ELF-1 (cell line): Measurements from ENCODE around the gene PACC1.
A peak's percentile ranks its signal among the peaks of the same experiment; 100 is the strongest.

Experiments
- DNase-seq: peaks from one replicate; pipeline ENCODE4 v3.0.0-alpha.2; 2016; ENCODE audit warnings: low read depth, low spot score

The PACC1 gene

GRCh38 chr1:212438831-212439237 lies 24.1 kb upstream of the PACC1 start:
- no peak for DNase-seq

GRCh38 chr1:212437179-212437798 lies 22.6 kb upstream of the PACC1 start:
- no peak for DNase-seq

- no peak for DNase-seq
These were observed 20.3 kb upstream of the PACC1 start for GRCh38 chr1:212434992-212435391.

DNA sequence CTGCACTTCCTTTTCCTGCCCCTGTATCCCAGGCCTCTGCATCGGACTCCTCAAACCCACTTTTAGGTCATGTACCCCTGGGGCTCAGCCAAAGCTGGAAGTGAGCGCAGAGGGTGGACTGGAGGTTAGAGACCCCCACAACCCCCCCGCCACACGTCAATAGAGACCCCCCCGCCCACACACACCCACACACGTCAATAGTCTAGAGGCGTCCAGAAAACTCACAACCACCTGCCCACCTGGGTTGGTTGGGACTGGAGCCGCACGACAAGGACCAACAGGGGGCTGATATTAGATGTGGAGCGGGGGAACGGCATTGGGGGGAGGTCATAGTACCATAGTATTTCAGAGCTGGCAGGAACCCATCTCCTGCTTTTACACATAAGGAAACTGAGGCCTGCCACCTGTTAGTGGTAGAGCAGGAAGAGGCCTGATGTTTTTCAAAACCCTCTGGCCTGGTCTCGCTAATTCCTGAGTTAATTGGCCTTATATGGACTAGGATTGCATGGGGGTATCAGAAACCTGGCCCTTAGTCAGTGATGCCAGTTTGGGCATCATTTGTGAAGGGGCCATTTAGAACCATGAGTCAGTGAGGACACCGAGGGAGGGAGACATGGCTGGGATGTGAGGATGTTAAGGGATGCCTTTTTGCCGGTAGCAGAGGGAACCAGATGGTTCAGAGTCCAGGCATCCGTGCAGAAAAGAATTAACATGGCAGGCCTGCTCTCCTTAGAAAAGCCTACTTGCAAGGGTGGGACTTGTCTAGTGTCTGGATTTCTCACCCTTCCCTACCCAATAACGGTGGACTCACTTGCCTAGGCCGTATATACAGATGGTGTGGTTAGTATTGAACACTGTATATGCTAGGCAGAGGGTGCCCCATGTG lies 19.1 kb upstream of the PACC1 start:
- DNase-seq = no peak

GRCh38 chr1:212432661-212433576 lies 18.2 kb upstream of the PACC1 start, which contains the start of gene NENF:
Gene NENF, plus strand, starts transcription at chr1:212432920. Its CDS starts 24 bp downstream, at chr1:212432944.
- DNase-seq = peak; percentile 54

DNA sequence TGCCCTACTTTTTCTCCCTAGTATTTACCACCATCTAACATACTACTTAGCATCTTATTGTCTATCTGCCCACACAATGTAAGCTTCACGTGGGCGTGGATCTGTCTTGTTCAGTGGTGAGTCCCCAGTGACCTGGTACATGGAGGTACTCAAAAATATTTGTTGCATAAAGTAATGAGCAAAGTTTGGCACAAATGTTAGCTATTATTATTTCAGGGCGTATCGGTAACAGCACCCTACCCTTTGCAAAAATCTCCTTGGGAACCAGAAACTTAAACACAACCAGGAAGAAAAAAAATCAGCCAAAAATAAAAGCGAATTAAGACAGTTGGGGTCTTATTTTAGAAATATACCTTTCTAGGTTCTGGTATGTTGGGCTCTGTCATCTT lies 17.6 kb upstream of the PACC1 start:
- DNase-seq = no peak

- DNase-seq = peak; percentile 24
These were observed 17.0 kb upstream of the PACC1 start for GRCh38 chr1:212431644-212432043.

GRCh38 chr1:212430955-212431394 lies 16.3 kb upstream of the PACC1 start:
- DNase-seq = no peak

DNA sequence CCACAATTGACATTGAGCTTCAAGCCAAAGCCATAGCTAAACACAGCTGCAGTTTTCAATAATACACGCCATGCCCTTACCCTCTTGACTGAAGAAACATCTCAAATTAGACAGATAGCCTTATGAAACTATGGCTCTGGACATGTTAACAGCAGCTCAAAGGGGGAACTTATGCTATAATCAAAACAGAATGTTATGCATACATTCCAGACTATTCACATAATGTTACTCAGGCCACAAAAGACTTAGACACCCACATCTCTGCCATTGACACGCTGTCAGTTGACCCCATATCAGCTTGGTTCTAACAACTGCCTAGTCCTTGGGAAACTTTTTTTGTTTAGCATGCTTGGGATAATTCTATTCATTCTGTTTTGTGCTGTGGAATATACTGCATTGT lies 15.7 kb upstream of the PACC1 start:
- DNase-seq = no peak

GRCh38 chr1:212428496-212428895 lies 13.8 kb upstream of the PACC1 start:
- DNase-seq = no peak

DNA sequence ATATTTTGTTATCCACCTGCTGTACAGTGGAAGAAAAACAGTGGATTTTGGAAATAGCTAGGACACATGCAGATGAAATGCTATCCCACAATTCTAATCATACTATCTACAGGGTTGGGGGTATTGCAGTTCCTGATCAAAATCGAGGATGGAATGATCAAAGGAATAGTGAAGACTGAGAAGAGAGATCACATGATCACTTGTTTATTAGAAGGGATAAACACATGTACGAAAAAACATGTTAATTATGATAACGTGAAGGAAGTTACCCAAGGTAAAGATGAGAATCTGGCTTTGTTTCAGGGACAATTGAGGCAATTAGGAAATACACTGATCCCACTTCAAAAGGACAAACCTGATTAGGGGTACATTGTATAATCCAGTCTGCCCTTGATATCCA lies 9.2 kb upstream of the PACC1 start:
- no peak for DNase-seq

GRCh38 chr1:212421165-212421564 lies 6.5 kb upstream of the PACC1 start:
- DNase-seq = no peak

DNA sequence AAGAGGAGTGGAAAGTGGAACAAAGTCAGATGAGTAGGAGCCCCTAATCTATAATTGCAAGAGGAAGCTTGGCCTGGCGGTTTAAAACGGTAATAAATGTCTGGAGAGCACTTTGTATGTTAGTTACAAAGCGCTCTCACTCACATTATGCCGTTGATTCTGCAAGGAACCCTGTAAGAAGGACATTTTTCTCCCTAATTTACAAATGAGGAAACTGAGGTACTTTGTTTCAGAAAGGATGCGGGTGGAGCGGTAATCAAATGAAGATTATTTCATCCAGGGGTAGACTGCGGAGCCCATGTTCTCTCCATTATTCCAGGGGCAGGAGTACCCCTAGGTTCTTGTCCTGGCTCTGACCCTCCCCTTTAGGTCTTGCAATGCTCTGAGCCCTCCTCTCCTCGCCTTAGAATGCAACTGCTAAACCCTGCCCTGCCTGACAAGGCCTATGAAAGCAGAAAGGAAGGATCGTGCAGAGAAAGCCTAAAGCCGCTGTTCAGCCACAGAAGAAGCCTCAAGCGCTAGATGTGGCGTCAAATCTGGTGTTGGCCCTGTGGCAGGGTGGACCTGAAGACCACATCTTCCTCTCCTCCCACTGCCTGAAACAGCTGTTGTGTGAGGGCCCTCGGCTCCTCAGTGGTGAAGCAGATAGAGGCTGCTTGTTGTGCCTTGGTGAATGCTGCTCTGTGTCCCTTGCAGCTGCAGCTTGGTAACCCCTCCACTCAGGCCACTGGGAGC lies 588 bp upstream of the PACC1 start:
- DNase-seq = peak; percentile 10

DNA sequence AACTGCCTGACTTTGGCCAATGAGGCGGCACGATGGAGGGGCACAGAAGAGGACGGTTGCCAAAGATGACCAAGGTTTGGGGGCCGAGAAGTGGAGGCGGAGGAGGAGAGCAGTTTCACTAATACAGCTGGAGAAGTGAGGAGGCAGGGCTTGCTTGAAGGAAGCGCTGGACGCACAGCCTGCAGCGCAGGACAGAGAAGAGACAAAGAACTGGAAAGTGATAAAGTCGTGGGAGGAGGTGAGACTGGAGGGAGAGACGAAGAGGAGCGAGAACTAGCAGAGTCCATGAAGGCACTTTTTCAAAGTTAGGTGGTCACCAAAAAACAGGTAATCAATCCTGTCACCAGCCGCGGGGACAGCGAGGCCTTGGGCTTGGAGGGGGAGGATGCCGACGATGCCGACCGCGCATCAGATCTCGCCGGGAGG lies 771 bp downstream of the PACC1 start:
- DNase-seq = no peak

DNA sequence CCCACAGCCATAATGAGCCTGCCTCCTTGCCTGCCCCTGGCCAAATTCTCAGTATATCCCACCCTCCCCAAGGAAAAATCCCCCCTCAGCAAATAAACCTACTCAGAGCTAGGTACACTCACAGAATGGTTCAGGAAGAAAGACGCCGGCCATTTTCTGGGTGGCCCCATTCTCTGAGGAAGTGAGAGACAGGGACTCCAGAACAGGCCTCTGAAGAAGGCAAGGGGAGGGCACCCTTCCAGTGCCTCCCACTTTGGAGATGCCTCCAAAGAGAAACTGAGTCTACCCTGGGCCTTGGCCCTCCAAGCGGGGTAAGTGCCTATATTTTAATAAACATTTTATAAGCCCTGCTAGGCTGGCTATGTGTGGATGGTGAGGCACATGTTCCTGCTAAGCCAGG lies 2.3 kb downstream of the PACC1 start:
- DNase-seq = no peak

- DNase-seq = no peak
These were observed 4.4 kb downstream of the PACC1 start for GRCh38 chr1:212410231-212410820.

DNA sequence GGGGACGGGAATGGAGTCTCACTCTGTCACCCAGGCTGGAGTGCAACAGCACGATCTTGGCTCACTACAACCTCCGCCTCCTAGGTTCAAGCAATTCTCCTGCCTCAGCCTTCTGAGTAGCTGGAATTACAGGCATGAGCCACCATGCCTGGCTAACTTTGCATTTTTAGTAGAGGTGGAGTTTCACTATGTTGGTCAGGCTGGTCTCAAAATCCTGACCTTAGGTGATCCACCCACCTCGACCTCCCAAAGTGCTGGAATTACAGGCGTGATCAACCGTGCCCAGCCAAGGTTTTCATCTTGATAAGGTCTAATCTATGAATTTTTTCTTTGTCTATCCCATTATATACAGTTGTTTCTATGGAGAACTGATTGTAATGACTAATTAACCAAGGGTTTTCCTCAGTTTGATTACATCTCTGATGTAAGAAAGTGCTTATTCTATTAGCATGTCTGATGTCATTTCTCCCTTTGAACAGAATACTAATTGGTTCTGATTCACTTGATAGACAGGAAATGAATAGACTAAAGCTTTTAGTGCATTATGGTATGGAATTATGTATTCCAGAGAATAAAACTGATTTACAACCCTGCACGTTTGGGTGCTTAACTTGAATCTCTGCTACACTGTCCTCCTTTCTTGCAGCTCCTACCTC lies 11.9 kb downstream of the PACC1 start:
- DNase-seq = no peak

DNA sequence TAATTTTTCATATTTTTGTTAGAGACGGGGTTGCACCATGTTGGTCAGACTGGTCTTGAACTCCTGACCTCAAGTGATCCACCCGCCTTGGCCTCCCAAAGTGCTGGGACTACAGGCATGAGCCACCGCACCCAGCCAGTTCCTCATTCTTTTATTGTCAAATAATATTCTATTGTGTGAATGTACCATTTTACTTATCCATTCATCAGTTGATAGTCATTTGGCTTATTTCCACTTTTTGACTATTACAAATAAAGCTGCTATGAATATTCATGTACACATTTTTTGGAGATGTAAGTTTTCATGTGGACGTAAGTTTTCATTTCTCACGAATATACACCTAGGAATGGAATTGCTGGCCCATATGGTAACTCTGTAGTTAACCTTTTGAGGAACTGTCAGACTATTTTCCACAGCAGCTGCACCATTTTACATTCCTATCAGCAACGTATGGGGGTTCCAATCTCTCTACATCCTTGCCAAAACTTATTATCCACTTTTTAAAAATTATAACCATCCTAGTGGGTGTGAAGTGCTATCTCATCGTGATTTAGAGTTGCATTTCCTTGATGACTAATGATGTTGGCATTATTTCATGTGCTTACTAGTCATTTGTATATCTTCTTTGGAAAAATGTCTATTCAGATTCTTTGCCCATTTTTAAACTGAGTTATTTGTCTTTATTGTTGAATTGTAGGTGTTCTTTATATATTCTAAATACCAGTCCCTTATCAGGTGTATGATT lies 12.7 kb downstream of the PACC1 start:
- DNase-seq = no peak

- no peak for DNase-seq
These were observed 13.6 kb downstream of the PACC1 start for GRCh38 chr1:212401042-212401441.

GRCh38 chr1:212397171-212397570 lies 17.5 kb downstream of the PACC1 start:
- no peak for DNase-seq
